GM23338 (cell line): ENCODE results near the gene CCDC43.

Source experiments
- EZH2phosphoT487 ChIP-seq: fragments of 200-600 bp; sonication (generic); IDR thresholded peaks from one replicate; pipeline ENCODE4 v1.8.1; 2018; ENCODE audit warnings: antibody characterized with exemption; ENCODE audit not compliant: unreplicated experiment
- POLR2AphosphoS5 ChIP-seq: IDR thresholded peaks from 2 replicates; pipeline ENCODE4 v1.6.1; 2016; ENCODE audit warnings: antibody characterized with exemption, low read depth
- ZNF114 ChIP-seq: fragments of 250-450 bp; sonication (Bioruptor Pico); IDR thresholded peaks from 2 replicates; pipeline ENCODE4 v1.5.0; 2020; ENCODE audit warnings: mild to moderate bottlenecking, moderate library complexity
- TF ChIP-seq, protein P1 (sequence below), 2 experiments: fragments of 200-600 bp in 1 of 2; sonication (generic) in 1 of 2; conservative IDR thresholded peaks; 2 replicates each; pipeline versions ENCODE4 v1.5.1 to v1.6.1; 2016 to 2017; ENCODE audit warnings: antibody characterized with exemption in 2 of 2, low read depth in 2 of 2, mild to moderate bottlenecking in 2 of 2, moderate library complexity in 1 of 2
- TF ChIP-seq, protein P2 (sequence below): IDR thresholded peaks from one replicate; pipeline ENCODE4 v1.6.1; 2018; ENCODE audit warnings: antibody characterized with exemption; ENCODE audit not compliant: unreplicated experiment

DNA sequence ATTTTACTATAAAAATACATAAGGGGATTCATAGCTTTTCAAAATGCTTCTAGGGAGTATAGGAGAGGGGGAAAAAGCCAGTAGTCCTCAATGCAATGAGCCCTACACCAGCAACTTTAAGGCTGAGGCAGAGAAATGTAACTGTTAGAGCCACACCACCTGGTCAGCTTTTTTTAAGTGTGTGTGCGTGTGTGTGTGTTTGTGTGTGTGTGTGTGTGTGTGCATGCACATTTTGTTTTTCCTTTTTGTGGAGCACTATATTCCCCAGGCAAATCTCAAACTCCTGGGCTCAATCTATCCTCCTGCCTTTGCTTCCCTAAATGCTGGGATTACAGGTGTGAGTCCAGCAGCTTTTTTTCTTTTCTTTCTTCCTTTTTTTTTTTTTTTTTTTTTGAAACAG, 35.6 kb downstream of the CCDC43 start:
- TF ChIP-seq, protein P1, sequence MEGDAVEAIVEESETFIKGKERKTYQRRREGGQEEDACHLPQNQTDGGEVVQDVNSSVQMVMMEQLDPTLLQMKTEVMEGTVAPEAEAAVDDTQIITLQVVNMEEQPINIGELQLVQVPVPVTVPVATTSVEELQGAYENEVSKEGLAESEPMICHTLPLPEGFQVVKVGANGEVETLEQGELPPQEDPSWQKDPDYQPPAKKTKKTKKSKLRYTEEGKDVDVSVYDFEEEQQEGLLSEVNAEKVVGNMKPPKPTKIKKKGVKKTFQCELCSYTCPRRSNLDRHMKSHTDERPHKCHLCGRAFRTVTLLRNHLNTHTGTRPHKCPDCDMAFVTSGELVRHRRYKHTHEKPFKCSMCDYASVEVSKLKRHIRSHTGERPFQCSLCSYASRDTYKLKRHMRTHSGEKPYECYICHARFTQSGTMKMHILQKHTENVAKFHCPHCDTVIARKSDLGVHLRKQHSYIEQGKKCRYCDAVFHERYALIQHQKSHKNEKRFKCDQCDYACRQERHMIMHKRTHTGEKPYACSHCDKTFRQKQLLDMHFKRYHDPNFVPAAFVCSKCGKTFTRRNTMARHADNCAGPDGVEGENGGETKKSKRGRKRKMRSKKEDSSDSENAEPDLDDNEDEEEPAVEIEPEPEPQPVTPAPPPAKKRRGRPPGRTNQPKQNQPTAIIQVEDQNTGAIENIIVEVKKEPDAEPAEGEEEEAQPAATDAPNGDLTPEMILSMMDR (conservative IDR thresholded peaks at IDR 0.05; ENCODE audit: low read depth in 2 of 2) = no peak
- TF ChIP-seq EZH2phosphoT487 = no peak
- TF ChIP-seq, protein P2, sequence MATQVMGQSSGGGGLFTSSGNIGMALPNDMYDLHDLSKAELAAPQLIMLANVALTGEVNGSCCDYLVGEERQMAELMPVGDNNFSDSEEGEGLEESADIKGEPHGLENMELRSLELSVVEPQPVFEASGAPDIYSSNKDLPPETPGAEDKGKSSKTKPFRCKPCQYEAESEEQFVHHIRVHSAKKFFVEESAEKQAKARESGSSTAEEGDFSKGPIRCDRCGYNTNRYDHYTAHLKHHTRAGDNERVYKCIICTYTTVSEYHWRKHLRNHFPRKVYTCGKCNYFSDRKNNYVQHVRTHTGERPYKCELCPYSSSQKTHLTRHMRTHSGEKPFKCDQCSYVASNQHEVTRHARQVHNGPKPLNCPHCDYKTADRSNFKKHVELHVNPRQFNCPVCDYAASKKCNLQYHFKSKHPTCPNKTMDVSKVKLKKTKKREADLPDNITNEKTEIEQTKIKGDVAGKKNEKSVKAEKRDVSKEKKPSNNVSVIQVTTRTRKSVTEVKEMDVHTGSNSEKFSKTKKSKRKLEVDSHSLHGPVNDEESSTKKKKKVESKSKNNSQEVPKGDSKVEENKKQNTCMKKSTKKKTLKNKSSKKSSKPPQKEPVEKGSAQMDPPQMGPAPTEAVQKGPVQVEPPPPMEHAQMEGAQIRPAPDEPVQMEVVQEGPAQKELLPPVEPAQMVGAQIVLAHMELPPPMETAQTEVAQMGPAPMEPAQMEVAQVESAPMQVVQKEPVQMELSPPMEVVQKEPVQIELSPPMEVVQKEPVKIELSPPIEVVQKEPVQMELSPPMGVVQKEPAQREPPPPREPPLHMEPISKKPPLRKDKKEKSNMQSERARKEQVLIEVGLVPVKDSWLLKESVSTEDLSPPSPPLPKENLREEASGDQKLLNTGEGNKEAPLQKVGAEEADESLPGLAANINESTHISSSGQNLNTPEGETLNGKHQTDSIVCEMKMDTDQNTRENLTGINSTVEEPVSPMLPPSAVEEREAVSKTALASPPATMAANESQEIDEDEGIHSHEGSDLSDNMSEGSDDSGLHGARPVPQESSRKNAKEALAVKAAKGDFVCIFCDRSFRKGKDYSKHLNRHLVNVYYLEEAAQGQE = no peak
- no peak for TF ChIP-seq ZNF114 (CRISPR knock-in tag)
- TF ChIP-seq POLR2AphosphoS5 = no peak
